ENCODE results near the gene CUBN.

Gene CUBN

GRCh38 chr10:17126327-17126726 lies 3.3 kb downstream of the CUBN start:
- ChIA-PET CTCF (interaction anchor here (1.6 kb wide), 1 partner anchor 10 kb away, joined by 5 read pairs; no protein-coding TSS in a partner anchor), POLR2A (no interaction called here)
- peaks cover 16% of the 10 kb centered on the region for H3K4me1 ChIP-seq (ENCODE audit: control insufficient read depth, insufficient read depth, low read length)

More at GRCh38 chr10:17126327-17126726, 3.3 kb downstream of the CUBN start:
- Histone ChIP-seq H3K27ac (ENCODE audit: extremely low read depth, low read depth, low read length) (no peak overlapping the region), H3K9me3 (ENCODE audit: control insufficient read depth, insufficient read depth, low read depth, low read length) (no peaks in the 10 kb centered on the region), H3K4me3 (ENCODE audit: low read depth, low read length) (no peak overlapping the region), H3K36me3 (ENCODE audit: control insufficient read depth in 2 of 2, insufficient read depth in 1 of 2, low read length in 2 of 2) (no peaks in the 10 kb centered on the region)
- TF ChIP-seq ZNF223 (tag by site-specific recombination; IDR thresholded peaks at IDR 0.05), result no peak
- no peak for TF ChIP-seq SCRT1 (tag by site-specific recombination; IDR thresholded peaks at IDR 0.05; ENCODE audit: borderline replicate concordance)
- no peak for TF ChIP-seq ZNF112 (tag by site-specific recombination; IDR thresholded peaks at IDR 0.05)
- no peak for TF ChIP-seq MYNN (tag by site-specific recombination; IDR thresholded peaks at IDR 0.05; ENCODE audit: borderline replicate concordance)
- TF ChIP-seq BCL11A (tag by site-specific recombination; IDR thresholded peaks at IDR 0.05; ENCODE audit: low read depth), result no peak
- no peak for TF ChIP-seq ZNF670 (tag by site-specific recombination; IDR thresholded peaks at IDR 0.05; ENCODE audit: low read depth)
- no peak for TF ChIP-seq ZNF311 (tag by site-specific recombination; IDR thresholded peaks at IDR 0.05; ENCODE audit: borderline replicate concordance)
- TF ChIP-seq HOXA7 (CRISPR knock-in tag; IDR thresholded peaks at IDR 0.05; ENCODE audit: borderline replicate concordance), result no peak
- TF ChIP-seq ZNF610 (tag by site-specific recombination; IDR thresholded peaks at IDR 0.05; ENCODE audit: borderline replicate concordance), result no peak
- TF ChIP-seq ZNF549 (tag by site-specific recombination; IDR thresholded peaks at IDR 0.05), result no peak
- TF ChIP-seq KLF16 (tag by site-specific recombination; IDR thresholded peaks at IDR 0.05), result no peak
- no peak for TF ChIP-seq ZNF768 (tag by site-specific recombination; IDR thresholded peaks at IDR 0.05)
- TF ChIP-seq ZNF473 (tag by site-specific recombination; IDR thresholded peaks at IDR 0.05), result no peak
- TF ChIP-seq PRDM2 (tag by site-specific recombination; IDR thresholded peaks at IDR 0.05; ENCODE audit: borderline replicate concordance), result no peak
- no peak for TF ChIP-seq ZBTB10 (tag by site-specific recombination; IDR thresholded peaks at IDR 0.05)
- no peak for TF ChIP-seq ZNF660 (tag by site-specific recombination; IDR thresholded peaks at IDR 0.05)
- TF ChIP-seq SCRT2 (tag by site-specific recombination; IDR thresholded peaks at IDR 0.05), result no peak
- TF ChIP-seq ZNF529 (tag by site-specific recombination; IDR thresholded peaks at IDR 0.05; ENCODE audit: insufficient replicate concordance), result no peak
